DLD1 (cell line): ENCODE results near the gene POM121L2.

Experiments
- in situ Hi-C: cut with HindIII; loops from 2 replicates; pipeline ENCODE4 v1.10.0; 2017; ENCODE audit warnings: low sequenced_read_pairs

POM121L2 gene

DNA sequence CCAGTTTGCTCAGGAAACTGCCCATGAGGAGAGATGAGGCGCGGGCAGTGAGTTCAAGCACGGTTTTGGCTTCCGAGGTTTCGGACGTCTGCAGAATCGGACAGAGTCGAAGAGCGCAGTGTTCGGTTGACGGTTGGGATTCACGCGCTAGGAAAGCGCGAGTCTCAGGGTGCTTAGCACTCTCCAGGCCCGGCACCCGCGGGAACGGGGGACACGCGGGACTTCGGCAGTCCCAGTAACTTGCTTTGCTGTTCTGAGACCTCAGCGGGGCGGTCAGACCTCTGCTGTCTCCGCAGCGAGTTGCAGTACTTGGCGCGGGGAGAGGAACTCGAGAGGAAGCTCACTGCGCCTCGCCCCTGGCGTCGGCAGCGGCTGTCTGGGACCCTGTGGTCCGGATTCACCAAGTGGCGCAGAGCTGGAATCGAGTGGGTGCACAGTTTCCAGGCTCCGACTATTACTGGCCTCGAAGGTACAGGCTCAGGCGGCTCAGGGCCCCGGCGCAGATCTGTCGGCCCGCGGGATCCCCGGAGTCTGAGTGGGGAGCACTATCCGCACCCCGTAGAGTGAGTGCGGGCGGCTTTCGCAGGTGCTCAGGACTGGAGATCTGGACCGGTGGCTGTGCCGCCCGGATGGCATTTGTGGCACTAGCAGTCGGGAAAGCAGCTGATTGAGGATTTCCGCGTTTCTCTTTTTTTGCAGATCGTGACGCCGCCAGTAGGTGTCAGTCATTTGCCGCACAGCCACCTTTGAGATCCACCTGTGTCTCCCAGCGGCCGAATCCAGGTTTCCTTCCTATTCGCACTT is at the start of gene POM121L2:
Gene POM121L2, minus strand, starts transcription at position 128 of the 804 bp plus-strand sequence. Its CDS starts 103 bp downstream, at position 25.
- in situ Hi-C loops = no loop called here

DNA sequence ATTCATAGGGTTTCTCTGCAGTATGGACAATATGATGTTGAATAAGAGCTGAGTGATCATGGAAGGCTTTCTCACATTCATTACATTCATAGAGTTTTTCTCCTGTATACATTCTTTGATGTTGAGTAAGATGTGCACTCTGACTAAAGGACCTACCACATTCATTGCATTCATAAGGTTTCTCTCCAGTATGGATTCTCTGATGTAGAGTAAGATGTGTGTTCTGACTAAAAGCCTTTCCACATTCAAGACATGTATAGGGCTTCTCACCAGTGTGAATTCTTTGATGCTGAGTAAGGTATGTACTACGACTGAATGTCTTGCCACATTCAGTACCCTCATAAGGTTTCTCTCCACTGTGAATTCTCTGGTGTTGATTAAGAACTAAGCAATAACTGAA is 47.2 kb upstream of the POM121L2 start:
- in situ Hi-C loops = no loop called here

DNA sequence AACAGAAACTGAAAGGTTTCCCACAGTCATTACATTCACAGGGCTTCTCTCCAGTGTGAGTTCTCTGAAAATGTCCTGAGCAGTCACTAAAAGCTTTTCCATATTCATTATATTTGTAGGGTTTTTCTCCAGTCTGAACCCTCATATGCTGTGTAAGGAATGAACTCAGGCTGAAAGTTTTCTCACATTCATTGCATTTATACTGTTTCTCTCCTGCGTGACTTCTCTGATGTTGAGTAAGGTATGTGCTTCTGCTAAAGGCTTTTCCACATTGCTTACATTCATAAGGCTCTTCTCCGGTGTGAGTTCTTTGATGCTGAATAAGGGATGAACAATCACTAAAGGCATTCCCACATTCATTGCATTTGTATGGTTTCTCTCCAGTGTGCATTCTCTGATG is 46.7 kb upstream of the POM121L2 start:
- in situ Hi-C loops = no loop called here

DNA sequence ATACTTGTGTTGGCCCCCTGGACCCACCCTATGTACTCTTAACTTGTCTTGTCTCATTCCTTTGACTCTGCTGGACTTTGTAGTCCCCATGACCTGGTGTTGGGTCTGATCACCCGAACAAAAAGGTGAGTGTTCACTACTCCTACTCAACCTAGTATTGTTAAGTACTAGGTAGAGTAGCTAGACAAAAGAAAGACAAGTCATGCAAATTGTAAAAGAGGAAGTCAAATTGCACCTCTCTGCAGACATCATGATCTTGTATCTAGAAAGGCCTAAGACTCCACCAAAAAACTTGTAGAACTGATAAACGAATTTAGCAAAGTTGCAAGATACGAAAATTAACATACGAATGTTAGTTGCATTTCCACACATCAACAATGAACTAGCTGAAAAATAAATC is 40.8 kb upstream of the POM121L2 start:
- in situ Hi-C loops = no loop called here

DNA sequence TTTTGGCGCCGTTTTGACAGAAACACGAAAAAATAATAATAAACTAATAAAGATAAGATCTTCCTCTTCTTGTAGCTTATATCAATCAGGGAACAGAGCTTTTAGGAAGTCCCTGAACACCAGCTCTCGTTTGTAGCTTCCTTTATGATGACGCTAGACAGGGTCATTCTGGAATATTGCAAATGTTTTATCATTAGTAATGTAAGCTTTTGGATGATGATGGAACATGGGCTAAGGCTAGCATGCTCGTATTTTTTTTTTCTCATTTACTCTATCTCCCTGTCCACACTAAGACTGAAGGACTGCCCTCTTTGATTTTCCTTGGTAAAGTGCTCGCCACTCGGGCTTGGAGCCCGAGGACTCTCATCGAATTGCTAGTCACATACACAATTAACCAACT is 22.1 kb upstream of the POM121L2 start:
- in situ Hi-C loops = no loop called here

DNA sequence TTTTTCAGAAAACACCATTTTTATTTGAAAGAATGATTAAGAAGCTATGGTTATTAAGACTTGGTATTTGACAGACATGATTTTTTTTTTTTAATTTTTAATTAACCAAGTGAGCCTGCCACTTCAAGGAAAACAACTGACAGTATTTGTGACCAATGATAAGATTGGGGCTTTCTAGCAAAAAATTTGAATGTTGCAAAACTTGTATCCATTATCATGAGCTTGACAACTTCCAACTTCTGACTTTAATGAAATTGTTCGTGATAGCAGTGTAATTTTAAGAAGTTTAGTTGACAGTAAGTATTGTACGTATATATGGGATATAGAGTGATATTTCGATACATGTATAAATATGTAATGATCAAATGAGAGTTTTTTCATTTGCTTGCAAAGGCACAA is 21.6 kb upstream of the POM121L2 start:
- in situ Hi-C loops = no loop called here

DNA sequence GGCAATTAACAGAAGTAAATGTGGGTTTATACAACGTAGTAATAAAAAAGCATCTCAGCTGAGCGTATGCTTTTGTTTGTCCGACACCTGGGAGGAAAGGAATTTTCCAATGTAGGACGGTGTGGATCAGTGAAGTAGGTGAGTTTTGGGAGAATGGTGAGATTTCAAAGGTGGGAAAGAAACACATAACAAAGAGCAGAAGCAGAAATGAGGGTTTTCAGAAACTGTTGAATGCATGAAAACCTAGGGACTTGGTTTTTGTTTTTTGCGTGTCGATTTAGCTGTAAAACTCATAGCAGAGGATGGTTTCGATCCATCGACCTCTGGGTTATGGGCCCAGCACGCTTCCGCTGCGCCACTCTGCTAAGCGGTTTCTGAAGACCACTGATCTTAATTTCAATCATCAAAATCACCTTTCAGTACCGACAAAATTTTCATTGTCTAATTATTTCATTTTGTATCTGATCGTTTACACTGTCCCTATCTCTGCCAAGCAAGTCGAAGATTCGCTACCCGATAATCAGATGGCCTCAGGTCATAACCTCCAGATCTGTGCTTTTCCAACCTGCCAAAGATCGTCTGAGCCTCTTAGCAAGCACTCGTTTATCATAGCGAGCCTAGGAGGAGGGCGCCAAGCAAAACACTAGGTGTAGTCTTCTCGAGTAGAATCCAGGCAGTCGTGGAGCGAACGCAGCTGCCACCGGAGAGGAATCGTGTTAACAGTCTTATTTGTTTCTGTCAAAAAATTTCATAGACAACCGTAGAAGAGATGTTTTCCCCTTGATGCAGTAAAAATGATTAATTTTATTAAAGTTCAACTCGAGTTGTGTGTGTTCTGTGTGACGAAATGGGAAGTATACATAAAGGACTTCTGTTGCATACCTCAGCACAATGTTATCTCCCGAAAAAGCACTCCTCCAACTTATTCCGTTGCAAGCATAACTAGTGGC is 20.9 kb upstream of the POM121L2 start:
- in situ Hi-C loops = no loop called here

DNA sequence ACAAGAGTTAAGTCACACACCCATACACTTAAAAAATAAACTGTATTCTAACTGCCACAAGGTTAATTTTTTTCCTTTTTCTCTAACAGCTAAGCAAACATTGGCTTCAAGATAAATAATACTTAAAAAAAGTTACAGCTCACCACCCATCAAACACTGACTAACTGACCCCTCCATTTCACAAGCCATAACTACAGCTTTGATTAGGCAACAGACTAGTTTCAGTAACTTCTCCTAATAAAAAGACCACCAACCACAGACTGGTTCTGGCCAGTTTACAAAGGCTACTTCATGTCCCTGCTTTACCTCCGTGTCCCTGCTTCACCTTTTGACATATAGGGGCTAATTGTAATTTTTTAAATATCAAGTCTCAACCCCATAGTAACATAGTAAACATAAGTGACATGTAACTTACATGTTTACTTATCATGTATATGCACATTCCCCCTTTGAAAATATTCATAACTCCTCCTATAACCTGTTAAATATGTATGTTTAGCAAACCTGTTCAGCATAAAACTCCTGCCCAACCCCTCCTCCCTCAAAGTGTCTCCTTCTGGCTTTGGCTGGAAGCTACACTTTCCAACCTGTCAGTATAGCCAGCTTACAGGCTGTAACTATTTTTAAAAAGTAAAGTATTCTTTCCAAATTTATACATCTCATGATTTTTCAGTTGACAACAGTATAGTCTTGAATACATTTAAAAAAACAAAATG is 15.1 kb upstream of the POM121L2 start:
- in situ Hi-C loops = no loop called here

DNA sequence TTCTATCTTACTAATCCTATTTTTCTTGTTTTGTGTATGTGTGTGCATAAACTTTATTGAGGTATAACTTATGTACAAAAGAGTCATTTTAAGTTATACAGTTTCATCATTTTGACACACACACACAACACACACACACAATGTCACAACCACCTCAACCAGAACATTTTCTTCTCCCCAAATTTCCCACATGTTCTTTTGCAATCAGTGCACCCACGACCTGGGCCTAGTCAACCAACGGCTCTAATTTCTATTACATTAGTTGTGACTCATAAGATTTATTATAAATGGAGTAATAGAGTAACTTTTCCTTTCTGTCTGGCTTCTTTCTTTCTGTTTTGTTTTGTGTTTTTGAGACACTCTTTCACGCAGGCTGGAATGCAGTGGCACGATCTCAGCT is 9.8 kb upstream of the POM121L2 start:
- in situ Hi-C loops = no loop called here

DNA sequence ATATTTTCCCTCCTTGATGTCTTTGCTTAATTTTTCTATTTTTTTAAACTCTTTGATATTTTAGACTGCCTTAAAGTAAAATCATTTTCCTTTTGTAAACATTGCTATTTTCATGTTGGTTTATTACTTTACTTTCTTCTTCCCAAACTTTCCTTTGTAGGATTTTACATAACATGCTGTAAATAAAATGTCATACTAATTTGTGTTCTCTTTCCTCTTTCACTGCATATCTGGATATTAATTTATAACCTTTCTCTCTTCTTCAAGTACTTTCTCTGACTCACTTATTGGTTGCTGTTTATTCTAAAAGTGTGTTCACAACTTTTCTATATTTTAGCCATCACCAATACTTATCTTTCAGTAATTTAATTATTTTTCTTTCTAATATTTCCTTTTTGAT is 9.3 kb upstream of the POM121L2 start:
- in situ Hi-C loops = no loop called here

DNA sequence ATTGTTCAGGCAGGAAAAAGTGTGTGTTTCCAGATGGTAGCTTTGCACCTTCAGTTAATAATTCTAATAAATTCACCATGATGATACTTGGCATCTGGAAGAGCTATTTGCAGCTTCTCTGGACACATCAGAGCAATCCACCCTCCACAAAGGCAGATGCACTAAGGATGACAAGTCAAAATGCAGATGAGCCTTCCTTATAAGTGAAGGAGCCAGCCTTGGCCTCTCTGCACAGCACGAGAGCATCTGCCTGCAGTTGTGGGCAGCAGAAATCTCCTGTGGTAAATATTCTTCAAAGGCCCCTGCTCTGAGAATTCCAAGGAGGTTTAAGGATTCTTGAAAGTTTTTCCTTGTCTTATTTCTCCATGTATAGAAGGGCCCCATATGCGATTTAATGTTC is 6.9 kb upstream of the POM121L2 start:
- in situ Hi-C loops = no loop called here

DNA sequence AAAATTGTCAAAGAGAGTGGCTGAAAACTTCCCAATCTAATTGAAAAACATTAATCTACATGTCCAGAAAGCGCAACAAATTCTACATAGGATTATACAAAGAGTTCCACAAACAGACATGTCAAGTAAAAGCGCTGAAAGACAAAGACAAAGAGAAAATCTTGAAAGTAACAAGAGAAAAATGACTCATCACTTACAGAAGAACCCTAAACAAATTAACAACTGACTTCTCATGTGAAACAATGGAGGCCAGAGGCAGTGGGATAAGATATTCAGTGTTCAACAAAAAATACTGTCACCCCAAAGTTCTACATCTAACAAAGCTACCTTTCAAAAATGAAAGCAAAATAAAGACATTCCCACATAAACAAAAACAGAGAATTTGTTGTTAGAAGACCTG is 2.0 kb upstream of the POM121L2 start:
- in situ Hi-C loops = no loop called here

DNA sequence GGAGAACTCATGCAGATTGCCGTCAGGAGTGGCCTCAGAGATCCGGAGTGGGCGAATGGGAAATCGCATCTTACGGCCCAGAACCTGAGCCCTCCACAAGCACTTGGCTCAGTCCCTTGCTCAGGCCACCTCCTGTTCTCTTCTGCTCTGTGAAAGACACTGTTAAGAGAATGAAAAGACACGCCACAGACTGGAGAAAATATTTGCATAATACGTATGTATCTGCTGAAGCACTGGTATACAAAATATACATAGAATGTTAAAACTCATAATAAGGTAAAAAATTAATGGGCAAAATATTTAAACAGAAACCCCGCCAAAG is 838 bp upstream of the POM121L2 start:
- in situ Hi-C loops = no loop called here

DNA sequence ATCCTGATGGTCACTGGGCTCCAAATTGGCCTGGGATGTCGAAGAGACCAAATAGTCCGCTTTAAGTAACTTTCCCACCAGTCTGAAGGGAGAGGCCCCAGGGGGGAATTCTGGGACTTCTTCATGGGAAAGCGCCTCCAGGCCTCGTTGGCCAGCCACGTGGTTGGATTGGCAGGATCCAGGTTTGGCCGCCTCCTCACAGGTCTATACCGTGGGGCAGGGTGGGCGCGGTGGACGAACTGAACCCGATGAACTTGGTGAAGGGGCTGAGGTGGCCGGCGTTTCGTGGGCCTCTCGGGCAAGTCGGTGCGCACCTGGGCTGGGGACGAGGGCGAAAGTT is 297 bp downstream of the POM121L2 start:
- in situ Hi-C loops = no loop called here

DNA sequence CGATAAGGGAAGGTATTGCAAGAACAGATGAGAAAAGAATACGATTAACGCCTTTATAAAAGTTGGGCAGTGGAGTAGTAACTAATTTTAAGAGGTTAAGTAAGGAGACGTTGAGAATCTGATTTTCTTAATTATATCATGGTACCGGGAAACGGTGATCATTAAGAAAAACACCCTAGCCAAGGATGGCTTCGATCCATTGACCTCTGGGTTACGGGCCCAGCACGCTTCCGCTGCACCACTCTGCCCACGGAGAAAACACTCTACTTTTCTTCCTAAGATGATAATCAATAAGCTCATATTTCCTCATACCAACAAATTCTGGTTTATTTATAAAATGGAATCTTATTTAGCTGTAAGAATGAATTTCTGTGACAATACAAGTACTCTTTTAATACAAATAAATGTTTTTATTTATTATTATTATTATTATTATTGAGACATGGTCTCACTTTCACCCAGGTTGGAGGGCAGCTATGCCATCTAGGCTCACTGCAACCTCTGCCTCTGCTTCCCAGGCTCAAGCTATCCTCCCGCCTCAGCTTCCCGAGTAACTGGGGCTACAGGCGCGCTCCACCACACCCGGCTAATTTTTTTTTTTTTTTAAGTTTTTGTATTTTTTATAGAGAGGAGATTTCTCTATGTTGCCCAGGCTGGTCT is 8.3 kb downstream of the POM121L2 start:
- in situ Hi-C loops = no loop called here

DNA sequence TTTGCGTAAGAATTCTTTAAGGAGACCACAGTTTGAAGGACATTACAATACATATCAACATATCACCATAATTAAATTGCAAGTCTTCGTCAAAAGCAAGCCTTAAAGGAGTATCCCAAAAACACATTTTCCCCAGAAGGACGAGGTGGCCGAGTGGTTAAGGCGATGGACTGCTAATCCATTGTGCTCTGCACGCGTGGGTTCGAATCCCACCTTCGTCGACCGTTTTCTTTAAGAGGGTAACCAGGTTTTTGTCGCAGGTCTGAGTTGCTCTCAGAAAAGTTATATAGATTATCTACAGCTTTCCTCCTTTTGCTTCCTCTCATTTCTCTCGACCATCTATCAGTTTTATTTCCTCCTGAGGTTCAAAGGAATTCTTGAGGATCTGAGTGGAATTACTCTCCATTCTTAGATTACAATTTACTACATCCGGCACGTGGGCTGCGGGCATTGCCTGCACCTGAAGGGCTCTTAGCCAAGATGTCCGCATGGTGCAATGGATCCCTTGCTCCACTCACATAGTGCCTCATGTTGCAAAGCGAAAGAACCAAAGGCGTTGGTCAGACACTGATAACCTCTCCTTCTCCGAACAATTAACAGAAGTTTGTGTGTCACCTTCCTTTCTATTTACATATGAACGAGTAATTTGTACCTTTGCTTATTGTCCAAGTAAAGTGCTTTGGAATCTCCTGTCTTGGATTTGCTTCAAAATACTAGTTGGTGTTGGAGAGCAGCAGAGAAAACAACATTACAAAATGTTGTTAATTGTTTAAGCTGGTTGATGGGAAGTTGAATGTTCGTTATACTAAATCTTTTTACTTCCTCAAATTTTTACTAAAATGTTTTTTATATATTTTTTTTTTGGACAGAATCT is 14.0 kb downstream of the POM121L2 start:
- in situ Hi-C loops = loop anchor here (10.0 kb wide), 1 partner anchor 53 kb away; the partner anchor contains the start of gene PRSS16

DNA sequence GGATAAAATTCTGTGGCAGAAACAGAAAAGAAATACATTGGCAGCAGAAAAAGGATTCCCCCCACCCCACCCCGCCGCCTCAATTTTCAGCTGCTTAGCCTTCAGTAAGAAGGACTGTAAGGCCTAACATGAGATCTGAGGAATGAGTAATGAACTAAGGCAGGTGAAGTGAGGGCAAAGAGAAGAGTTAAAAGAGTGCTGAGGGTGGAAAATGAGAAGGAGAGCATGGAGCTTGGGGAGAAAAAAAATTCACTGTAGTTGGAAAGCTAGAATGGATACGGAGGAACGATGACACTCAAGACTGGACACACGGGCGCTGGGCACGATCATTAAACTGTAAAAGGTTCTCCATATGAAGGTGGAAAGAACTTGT is 14.6 kb downstream of the POM121L2 start:
- in situ Hi-C loops = loop anchor here (10.0 kb wide), 1 partner anchor 53 kb away; the partner anchor contains the start of gene PRSS16

DNA sequence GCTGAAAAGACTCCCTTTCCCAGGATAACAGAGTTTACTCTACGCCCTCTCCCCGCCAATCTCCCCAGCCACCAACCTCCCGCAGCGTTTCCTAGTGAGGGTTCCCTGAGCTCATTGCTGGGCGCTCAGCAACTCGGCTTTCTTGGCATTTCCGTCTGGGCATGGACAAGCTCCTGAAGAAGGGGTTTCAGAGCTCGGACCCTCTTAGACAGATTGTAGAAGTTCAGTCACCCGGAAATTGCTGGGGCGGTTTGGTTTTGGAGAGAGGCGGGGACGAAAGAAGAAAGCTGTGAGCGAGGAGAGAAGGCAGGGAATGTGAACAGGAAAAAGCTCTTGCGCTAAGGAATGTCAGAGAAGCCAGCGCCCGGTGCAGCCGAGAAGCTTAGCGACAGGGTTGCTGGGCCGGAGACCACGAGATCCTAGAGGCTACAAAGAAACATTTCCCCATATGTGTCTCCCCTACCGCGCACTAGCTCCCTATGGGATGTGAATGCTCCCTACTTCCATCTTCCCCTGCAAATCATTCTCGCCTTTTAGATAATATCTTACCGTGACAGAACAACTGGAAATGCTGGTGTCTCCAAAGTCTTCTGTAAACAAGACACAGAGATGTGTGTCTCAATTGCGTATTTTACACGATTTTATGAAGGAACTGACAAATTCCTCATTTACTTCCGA is 15.8 kb downstream of the POM121L2 start:
- in situ Hi-C loops = loop anchor here (10.0 kb wide), 1 partner anchor 51 kb away; the partner anchor contains the start of gene PRSS16
